NT2/D1 (cell line): ENCODE measurements around the gene ARX.
A peak's percentile ranks its signal among the peaks of the same experiment; 100 is the strongest.

Experiments
- DNase-seq: peaks from one replicate; pipeline ENCODE4 v3.0.0-alpha.2; 2011; ENCODE audit warnings: low read depth, low spot score
- H3K27me3 ChIP-seq: 2 replicates; pipeline ENCODE4 v1.6.0; 2011; ENCODE audit warnings: mild to moderate bottlenecking; ENCODE audit not compliant: insufficient read length, insufficient read depth
- H3K36me3 ChIP-seq: 2 replicates; pipeline ENCODE4 v1.6.1; 2011; ENCODE audit warnings: mild to moderate bottlenecking, low read length, mixed read lengths; ENCODE audit not compliant: insufficient read depth, insufficient read length
- H3K4me1 ChIP-seq: 2 replicates; pipeline ENCODE4 v1.5.1; 2011; ENCODE audit not compliant: insufficient read depth, insufficient read length
- H3K4me3 ChIP-seq: 2 replicates; pipeline ENCODE4 v1.5.1; 2011; ENCODE audit warnings: low read depth; ENCODE audit not compliant: insufficient read length
- H3K9ac ChIP-seq: 2 replicates; pipeline ENCODE4 v1.6.0; 2011; ENCODE audit warnings: low read depth; ENCODE audit not compliant: insufficient read length
- H3K9me3 ChIP-seq: 2 replicates; pipeline ENCODE4 v1.5.1; 2011; ENCODE audit warnings: mild to moderate bottlenecking, low read length; ENCODE audit not compliant: insufficient read depth
- SUZ12 ChIP-seq: IDR thresholded peaks from 2 replicates; pipeline ENCODE4 v1.6.1; 2011; ENCODE audit not compliant: insufficient read length, insufficient read depth; ENCODE audit errors: extremely low read depth
- YY1 ChIP-seq: IDR thresholded peaks from 2 replicates; pipeline ENCODE4 v1.6.1; 2011; ENCODE audit not compliant: insufficient read length, insufficient read depth
- ZNF274 ChIP-seq: IDR thresholded peaks from 2 replicates; pipeline ENCODE4 v1.6.1; 2011; ENCODE audit warnings: mild to moderate bottlenecking, low read depth, low read length

ARX gene

GRCh38 chrX:25014366-25014838 lies 1.4 kb downstream of the ARX start:
- no peaks in the 10 kb centered on the region for H3K9me3 ChIP-seq
- H3K36me3 ChIP-seq: no peaks in the 10 kb centered on the region
- H3K27me3 ChIP-seq: peaks cover 97% of the 10 kb centered on the region

GRCh38 chrX:25013632-25014365 lies 2.0 kb downstream of the ARX start:
- Histone ChIP-seq H3K4me1 (peaks cover 2% of the 10 kb centered on the region), H3K27me3 (peaks cover 97% of the 10 kb centered on the region), H3K9me3 (no peaks in the 10 kb centered on the region), H3K4me3 (no peak overlapping the region), H3K9ac (no peak overlapping the region), H3K36me3 (no peaks in the 10 kb centered on the region)
- TF ChIP-seq SUZ12: no peak
- TF ChIP-seq YY1: no peak
- no peak for TF ChIP-seq ZNF274
- DNase-seq: no peak

More at GRCh38 chrX:25014366-25014838, 1.4 kb downstream of the ARX start:
- no peak for DNase-seq
- H3K4me3 ChIP-seq: no peak overlapping the region
- H3K4me1 ChIP-seq: peaks cover 2% of the 10 kb centered on the region
- no peak overlapping the region for H3K9ac ChIP-seq
- TF ChIP-seq YY1 (no peak), ZNF274 (no peak), SUZ12 (no peak)

GRCh38 chrX:25012793-25013631 lies 2.8 kb downstream of the ARX start:
- no peak for DNase-seq
- TF ChIP-seq ZNF274 (no peak), SUZ12 (peak; percentile 100)
- Histone ChIP-seq H3K9me3 (no peaks in the 10 kb centered on the region), H3K9ac (no peak overlapping the region), H3K36me3 (no peaks in the 10 kb centered on the region), H3K4me3 (peak overlapping the region; percentile 21), H3K4me1 (peaks cover 2% of the 10 kb centered on the region), H3K27me3 (peaks cover 97% of the 10 kb centered on the region)

GRCh38 chrX:25012433-25012735 lies 3.4 kb downstream of the ARX start:
- no peak for TF ChIP-seq YY1
- TF ChIP-seq SUZ12: no peak
- no peak for TF ChIP-seq ZNF274
- Histone ChIP-seq H3K4me3 (no peak overlapping the region), H3K9me3 (no peaks in the 10 kb centered on the region), H3K4me1 (peaks cover 2% of the 10 kb centered on the region), H3K27me3 (peaks cover 97% of the 10 kb centered on the region), H3K9ac (no peak overlapping the region), H3K36me3 (no peaks in the 10 kb centered on the region)
- DNase-seq: no peak

GRCh38 chrX:25011589-25012432 lies 4.0 kb downstream of the ARX start:
- no peaks in the 10 kb centered on the region for H3K36me3 ChIP-seq
- TF ChIP-seq ZNF274: no peak
- no peak for TF ChIP-seq SUZ12
- no peak for TF ChIP-seq YY1
- no peak overlapping the region for H3K4me3 ChIP-seq
- H3K27me3 ChIP-seq: peaks cover 97% of the 10 kb centered on the region
- no peak overlapping the region for H3K9ac ChIP-seq
- DNase-seq: no peak
- peaks cover 2% of the 10 kb centered on the region for H3K4me1 ChIP-seq
- no peaks in the 10 kb centered on the region for H3K9me3 ChIP-seq

GRCh38 chrX:25010784-25011588 lies 4.8 kb downstream of the ARX start:
- Histone ChIP-seq H3K27me3 (peaks cover 97% of the 10 kb centered on the region), H3K9ac (no peak overlapping the region), H3K36me3 (no peaks in the 10 kb centered on the region), H3K9me3 (no peaks in the 10 kb centered on the region), H3K4me3 (no peak overlapping the region), H3K4me1 (peaks cover 2% of the 10 kb centered on the region)
- TF ChIP-seq SUZ12: no peak
- TF ChIP-seq YY1: no peak
- no peak for TF ChIP-seq ZNF274
- no peak for DNase-seq
